IPS DF 6.9 (cell line): ENCODE data around the gene SLC17A5.
"Not testable (repeated sequence)": the region's sequence is repeated elsewhere in the genome, so short reads cannot be mapped to it uniquely, and the experiment has no call there.

Experiments used
- DNase-seq: peaks from one replicate; pipeline ENCODE4 v3.0.0-alpha.2; 2013; ENCODE audit warnings: low read depth, low spot score
- H3K27ac ChIP-seq: one replicate; pipeline ENCODE4 v1.5.1; 2013; ENCODE audit warnings: low read length, control low read depth
- H3K27me3 ChIP-seq: 2 replicates; pipeline ENCODE4 v1.6.1; 2013; ENCODE audit warnings: mild to moderate bottlenecking, low read length; ENCODE audit not compliant: control insufficient read depth, insufficient read depth
- H3K36me3 ChIP-seq: 2 replicates; pipeline ENCODE4 v1.6.1; 2013; ENCODE audit warnings: low read length; ENCODE audit not compliant: control insufficient read depth, insufficient read depth
- H3K4me1 ChIP-seq: 2 replicates; pipeline ENCODE4 v1.6.1; 2013; ENCODE audit warnings: low read length; ENCODE audit not compliant: control insufficient read depth, insufficient read depth
- H3K4me3 ChIP-seq: 2 replicates; pipeline ENCODE4 v1.5.1; 2013; ENCODE audit warnings: mild to moderate bottlenecking, low read length
- H3K9me3 ChIP-seq: 2 replicates; pipeline ENCODE4 v1.6.1; 2013; ENCODE audit warnings: low read length, inconsistent platforms; ENCODE audit not compliant: control insufficient read depth, insufficient read depth
- WGBS: extraction: QIAGEN DNeasy Blood & Tissue Kit; methylation state at CpG from one replicate; pipeline ENCODE4 v1.1.7; 2013; ENCODE audit warnings: mixed read lengths, missing lambda C conversion rate; ENCODE audit not compliant: insufficient read length, insufficient coverage; 5-methylcytosine and 5-hydroxymethylcytosine counted together

Gene SLC17A5

GRCh38 chr6:73688351-73688750 is 34.6 kb upstream of the SLC17A5 start:
- no CpG with 5 or more reads among the region's 1 CpG for WGBS
- Histone ChIP-seq H3K4me3 (no peak overlapping the region), H3K4me1 (no peaks in the 10 kb centered on the region), H3K9me3 (no peaks in the 10 kb centered on the region), H3K27me3 (no peaks in the 10 kb centered on the region), H3K36me3 (no peaks in the 10 kb centered on the region), H3K27ac (no peak overlapping the region)
- DNase-seq = no peak

- not testable (repeated sequence) for H3K36me3 ChIP-seq, H3K27ac ChIP-seq, H3K9me3 ChIP-seq, H3K4me1 ChIP-seq, H3K4me3 ChIP-seq, H3K27me3 ChIP-seq, DNase-seq
- no CpG with 5 or more reads among the region's 2 CpGs for WGBS
Observed at GRCh38 chr6:73683574-73683973, 29.8 kb upstream of the SLC17A5 start.

- Histone ChIP-seq H3K27me3 (no peaks in the 10 kb centered on the region), H3K9me3 (no peaks in the 10 kb centered on the region), H3K36me3 (no peaks in the 10 kb centered on the region), H3K27ac (no peak overlapping the region), H3K4me3 (no peak overlapping the region), H3K4me1 (no peaks in the 10 kb centered on the region)
- no CpG with 5 or more reads among the region's 5 CpGs for WGBS
- no peak for DNase-seq
Observed at GRCh38 chr6:73680289-73680918, 26.6 kb upstream of the SLC17A5 start.

- not testable (repeated sequence) for H3K27ac ChIP-seq, H3K4me3 ChIP-seq, DNase-seq, H3K4me1 ChIP-seq, H3K27me3 ChIP-seq, H3K9me3 ChIP-seq, H3K36me3 ChIP-seq
- WGBS = 100% methylated on average over 1 of the region's 5 CpGs
Observed at GRCh38 chr6:73679846-73680245, 26.1 kb upstream of the SLC17A5 start.

- WGBS = no CpG with 5 or more reads among the region's 3 CpGs
- Histone ChIP-seq H3K4me3 (no peak overlapping the region), H3K4me1 (no peaks in the 10 kb centered on the region), H3K9me3 (no peaks in the 10 kb centered on the region), H3K27me3 (no peaks in the 10 kb centered on the region), H3K36me3 (no peaks in the 10 kb centered on the region), H3K27ac (no peak overlapping the region)
- DNase-seq = no peak
Observed at GRCh38 chr6:73679009-73679408, 25.2 kb upstream of the SLC17A5 start.

- Histone ChIP-seq H3K4me3 (no peak overlapping the region), H3K27ac (no peak overlapping the region), H3K36me3 (no peaks in the 10 kb centered on the region), H3K27me3 (no peaks in the 10 kb centered on the region), H3K4me1 (no peaks in the 10 kb centered on the region), H3K9me3 (no peaks in the 10 kb centered on the region)
- no peak for DNase-seq
- no CpG with 5 or more reads among the region's 4 CpGs for WGBS
Observed at GRCh38 chr6:73675466-73676098, 21.8 kb upstream of the SLC17A5 start.

GRCh38 chr6:73671911-73672685 is 18.3 kb upstream of the SLC17A5 start:
- Histone ChIP-seq H3K36me3 (no peaks in the 10 kb centered on the region), H3K9me3 (no peaks in the 10 kb centered on the region), H3K27me3 (no peaks in the 10 kb centered on the region), H3K4me1 (no peaks in the 10 kb centered on the region), H3K4me3 (no peak overlapping the region), H3K27ac (no peak overlapping the region)
- no peak for DNase-seq
- WGBS = no CpG with 5 or more reads among the region's 8 CpGs

- H3K9me3 ChIP-seq = no peaks in the 10 kb centered on the region
- no peaks in the 10 kb centered on the region for H3K4me1 ChIP-seq
- no peaks in the 10 kb centered on the region for H3K36me3 ChIP-seq
- DNase-seq = no peak
- H3K27ac ChIP-seq = no peak overlapping the region
- no peaks in the 10 kb centered on the region for H3K27me3 ChIP-seq
- no CpG with 5 or more reads among the region's 1 CpG for WGBS
- H3K4me3 ChIP-seq = no peak overlapping the region
Observed at GRCh38 chr6:73669005-73669404, 15.2 kb upstream of the SLC17A5 start.

- H3K27ac ChIP-seq = no peak overlapping the region
- DNase-seq = no peak
- H3K9me3 ChIP-seq = no peaks in the 10 kb centered on the region
- H3K4me3 ChIP-seq = no peak overlapping the region
- H3K36me3 ChIP-seq = no peaks in the 10 kb centered on the region
- no CpG with 5 or more reads among the region's 1 CpG for WGBS
- no peaks in the 10 kb centered on the region for H3K4me1 ChIP-seq
- H3K27me3 ChIP-seq = no peaks in the 10 kb centered on the region
Observed at GRCh38 chr6:73667798-73668197, 14.0 kb upstream of the SLC17A5 start.

GRCh38 chr6:73666393-73666792 is 12.6 kb upstream of the SLC17A5 start:
- no peaks in the 10 kb centered on the region for H3K36me3 ChIP-seq
- H3K9me3 ChIP-seq = no peaks in the 10 kb centered on the region
- no peak overlapping the region for H3K27ac ChIP-seq
- H3K4me3 ChIP-seq = no peak overlapping the region
- no peak for DNase-seq
- H3K27me3 ChIP-seq = no peaks in the 10 kb centered on the region
- H3K4me1 ChIP-seq = no peaks in the 10 kb centered on the region
- WGBS = no CpG with 5 or more reads among the region's 2 CpGs
